Neural cell (in vitro differentiated cells): ENCODE data around the gene SMG6. TPM values are rescaled to one million over a fixed set of nuclear protein-coding genes. Genes with fewer than 3 reads are reported as not detected.

Experiments used
- H2AFZ ChIP-seq: fragments of 200-600, 300-800 bp; sonication (generic), shearing (Covaris generic); 2 replicates; pipeline ENCODE4 v1.6.0; 2014; ENCODE audit warnings: low read depth, mild to moderate bottlenecking, antibody characterized with exemption, low read length, moderate library complexity
- H3F3A ChIP-seq: fragments of 200-600 bp; shearing (Covaris generic); 2 replicates; pipeline ENCODE4 v1.6.1; 2016; ENCODE audit warnings: mild to moderate bottlenecking, moderate library complexity, mixed read lengths, antibody characterized with exemption, low read length; ENCODE audit not compliant: insufficient read depth, poor library complexity, severe bottlenecking
- H3K27ac ChIP-seq: fragments of 200-600, 300-800 bp; sonication (generic), shearing (Covaris generic); 2 replicates; pipeline ENCODE4 v1.5.1; 2014; ENCODE audit warnings: mild to moderate bottlenecking, low read length, moderate library complexity
- H3K27me3 ChIP-seq: fragments of 300-800, 200-600 bp; sonication (generic), shearing (Covaris generic); 2 replicates; pipeline ENCODE4 v1.6.0; 2014; ENCODE audit warnings: mild to moderate bottlenecking, low read depth, low read length, moderate library complexity; ENCODE audit not compliant: insufficient read depth
- H3K36me3 ChIP-seq: fragments of 300-800, 200-600 bp; sonication (generic), shearing (Covaris generic); 2 replicates; pipeline ENCODE4 v1.5.1; 2014; ENCODE audit warnings: mild to moderate bottlenecking, antibody characterized with exemption, low read length, moderate library complexity; ENCODE audit not compliant: insufficient read depth
- H3K4me2 ChIP-seq: fragments of 300-800, 200-600 bp; sonication (generic), shearing (Covaris generic); 2 replicates; pipeline ENCODE4 v1.6.0; 2014; ENCODE audit warnings: mild to moderate bottlenecking, low read length
- H3K4me3 ChIP-seq: fragments of 300-800, 200-600 bp; sonication (generic), shearing (Covaris generic); 2 replicates; pipeline ENCODE4 v1.5.1; 2014; ENCODE audit warnings: mild to moderate bottlenecking, low read length, moderate library complexity
- H3K79me2 ChIP-seq: fragments of 200-600 bp; shearing (Covaris generic); replicated peaks from 2 replicates; pipeline ENCODE4 v1.6.0; 2014; ENCODE audit warnings: mild to moderate bottlenecking, low read length, moderate library complexity; ENCODE audit not compliant: insufficient read depth
- H3K9ac ChIP-seq: fragments of 300-800, 200-600 bp; sonication (generic), shearing (Covaris generic); 2 replicates; pipeline ENCODE4 v1.6.1; 2016; ENCODE audit warnings: mild to moderate bottlenecking, low read length, mixed read lengths
- H3K9me2 ChIP-seq: fragments of 200-600 bp; shearing (Covaris generic); 2 replicates; pipeline ENCODE4 v1.6.1; 2016; ENCODE audit warnings: mild to moderate bottlenecking, low read length, mixed read lengths; ENCODE audit not compliant: insufficient read depth
- H3K9me3 ChIP-seq: fragments of 200-600, 300-800 bp; sonication (generic), shearing (Covaris generic); 2 replicates; pipeline ENCODE4 v1.6.1; 2016; ENCODE audit warnings: mild to moderate bottlenecking, mixed run types, low read length, moderate library complexity, mixed read lengths
- H4K20me1 ChIP-seq: fragments of 200-600 bp; shearing (Covaris generic); 2 replicates; pipeline ENCODE4 v1.6.1; 2016; ENCODE audit warnings: mild to moderate bottlenecking, mixed run types; ENCODE audit not compliant: insufficient read depth
- CTCF ChIP-seq: fragments of 450-650 bp; IDR thresholded peaks from 2 replicates; pipeline ENCODE4 v1.5.1; 2014; ENCODE audit warnings: antibody characterized with exemption, mild to moderate bottlenecking, moderate library complexity; ENCODE audit not compliant: poor library complexity, severe bottlenecking
- EP300 ChIP-seq: fragments of 450-650 bp; conservative IDR thresholded peaks from 2 replicates; pipeline ENCODE4 v1.6.1; 2014; ENCODE audit warnings: antibody characterized with exemption, mild to moderate bottlenecking, moderate library complexity; ENCODE audit not compliant: poor library complexity, severe bottlenecking
- EZH2 ChIP-seq: fragments of 200-600, 300-800 bp; shearing (Covaris generic), sonication (generic); IDR thresholded peaks from 2 replicates; pipeline ENCODE4 v1.6.1; 2014; ENCODE audit warnings: antibody characterized with exemption, low read length, borderline replicate concordance, mild to moderate bottlenecking; ENCODE audit not compliant: insufficient read depth, poor library complexity, severe bottlenecking
- MXI1 ChIP-seq: fragments of 450-650 bp; conservative IDR thresholded peaks from 2 replicates; pipeline ENCODE4 v1.6.1; 2014; ENCODE audit warnings: antibody characterized with exemption, mild to moderate bottlenecking; ENCODE audit not compliant: poor library complexity, severe bottlenecking
- POLR2AphosphoS5 ChIP-seq: IDR thresholded peaks from 2 replicates; pipeline ENCODE4 v1.6.1; 2012
- RAD21 ChIP-seq: fragments of 450-650 bp; conservative IDR thresholded peaks from 2 replicates; pipeline ENCODE4 v1.6.1; 2014; ENCODE audit warnings: antibody characterized with exemption, mild to moderate bottlenecking, moderate library complexity
- REST ChIP-seq: IDR thresholded peaks from 2 replicates; pipeline ENCODE4 v1.6.1; 2012; ENCODE audit warnings: borderline replicate concordance
- SMC3 ChIP-seq: fragments of 450-650 bp; conservative IDR thresholded peaks from 2 replicates; pipeline ENCODE4 v1.6.1; 2014; ENCODE audit warnings: antibody characterized with exemption, mild to moderate bottlenecking, moderate library complexity; ENCODE audit not compliant: poor library complexity
- TAF1 ChIP-seq: IDR thresholded peaks from 2 replicates; pipeline ENCODE4 v1.6.1; 2012; ENCODE audit warnings: low read depth
- polyA plus RNA-seq: library from polyadenylated mRNA; depleted of rRNA; stranded (reverse); fragments of >200 nt; gene quantifications from 2 replicates; pipeline ENCODE4 v1.2.3, GENCODE V29; 2014

SMG6 gene
- polyA plus RNA-seq, 1 donor from 2014 or later: 13.9 TPM

GRCh38 chr17:2247005-2247404 lies 56.6 kb downstream of the SMG6 start:
- Histone ChIP-seq H3K9me3 (no peaks in the 10 kb centered on the region), H3K9me2 (no peaks in the 10 kb centered on the region), H3K27ac (no peak overlapping the region), H3K36me3 (no peaks in the 10 kb centered on the region), H3K4me2 (no peak overlapping the region), H3K4me3 (no peak overlapping the region), H3K9ac (no peak overlapping the region), H4K20me1 (no peaks in the 10 kb centered on the region), H3K79me2 (no peaks in the 10 kb centered on the region), H2AFZ (no peak overlapping the region), H3F3A (no peaks in the 10 kb centered on the region), H3K27me3 (no peaks in the 10 kb centered on the region)
- TF ChIP-seq CTCF (no peak), EP300 (no peak), MXI1 (no peak)

GRCh38 chr17:2244545-2245525 lies 58.8 kb downstream of the SMG6 start:
- H3K9ac ChIP-seq: no peak overlapping the region
- no peaks in the 10 kb centered on the region for H3K9me2 ChIP-seq
- H3K27me3 ChIP-seq: no peaks in the 10 kb centered on the region
- H4K20me1 ChIP-seq: no peaks in the 10 kb centered on the region
- H3K79me2 ChIP-seq: no peaks in the 10 kb centered on the region
- H3K4me3 ChIP-seq: no peak overlapping the region
- H3K4me2 ChIP-seq: no peak overlapping the region
- H3K36me3 ChIP-seq: no peaks in the 10 kb centered on the region
- no peaks in the 10 kb centered on the region for H3F3A ChIP-seq
- TF ChIP-seq CTCF: peak; percentile 89
- no peak for TF ChIP-seq EZH2
- TF ChIP-seq MXI1: no peak
- TF ChIP-seq REST: no peak
- no peak for TF ChIP-seq POLR2AphosphoS5
- no peak for TF ChIP-seq EP300
- TF ChIP-seq TAF1: no peak
- peak; percentile 83 for TF ChIP-seq SMC3
- peak; percentile 89 for TF ChIP-seq RAD21
- H2AFZ ChIP-seq: no peak overlapping the region
- H3K27ac ChIP-seq: no peak overlapping the region
- no peaks in the 10 kb centered on the region for H3K9me3 ChIP-seq
